ENCODE measurements around the gene PEX7.

Gene PEX7

GRCh38 chr6:136914947-136915346 is 92.6 kb downstream of the PEX7 start:
- in situ Hi-C loops (cut with MboI; ENCODE audit: low pct_unique_long_range_greater_than_20kb, low sequenced_read_pairs, unreplicated experiment) = no loop called here
- no peak for DNase-seq (ENCODE audit: low spot score)

GRCh38 chr6:136918706-136919105 is 96.3 kb downstream of the PEX7 start:
- no peak for TF ChIP-seq CTCF (IDR thresholded peaks at IDR 0.05; ENCODE audit: extremely low read depth, insufficient read depth, missing control alignments)
- DNase-seq (ENCODE audit: low spot score) = no peak
- in situ Hi-C loops (cut with MboI; ENCODE audit: low pct_unique_long_range_greater_than_20kb, low sequenced_read_pairs, unreplicated experiment) = no loop called here

More at GRCh38 chr6:136914947-136915346, 92.6 kb downstream of the PEX7 start:
- no peak for TF ChIP-seq CTCF (IDR thresholded peaks at IDR 0.05; ENCODE audit: extremely low read depth, insufficient read depth, missing control alignments)

- DNase-seq (ENCODE audit: low spot score) = no peak
- in situ Hi-C loops (cut with MboI; ENCODE audit: low pct_unique_long_range_greater_than_20kb, low sequenced_read_pairs, unreplicated experiment) = no loop called here
- no peak for TF ChIP-seq CTCF (IDR thresholded peaks at IDR 0.05; ENCODE audit: extremely low read depth, insufficient read depth, missing control alignments)
These were observed 97.8 kb downstream of the PEX7 start for GRCh38 chr6:136920216-136920615.

- DNase-seq (ENCODE audit: low spot score) = peak; percentile 51
- in situ Hi-C loops (cut with MboI; ENCODE audit: low pct_unique_long_range_greater_than_20kb, low sequenced_read_pairs, unreplicated experiment) = no loop called here
- TF ChIP-seq CTCF (IDR thresholded peaks at IDR 0.05; ENCODE audit: extremely low read depth, insufficient read depth, missing control alignments) = no peak
These were observed 98.4 kb downstream of the PEX7 start for GRCh38 chr6:136920671-136921380.

- in situ Hi-C loops (cut with MboI; ENCODE audit: low pct_unique_long_range_greater_than_20kb, low sequenced_read_pairs, unreplicated experiment) = no loop called here
- peak; percentile 67 for DNase-seq (ENCODE audit: low spot score)
- peak; percentile 16 for TF ChIP-seq CTCF (IDR thresholded peaks at IDR 0.05; ENCODE audit: extremely low read depth, insufficient read depth, missing control alignments)
These were observed 99.1 kb downstream of the PEX7 start for GRCh38 chr6:136921381-136921935.

GRCh38 chr6:136921936-136922684 is 99.7 kb downstream of the PEX7 start, which contains the start of gene SLC35D3:
SLC35D3 (plus strand) TSS chr6:136922301; CDS start chr6:136922429, 128 bp downstream.
- in situ Hi-C loops (cut with MboI; ENCODE audit: low pct_unique_long_range_greater_than_20kb, low sequenced_read_pairs, unreplicated experiment) = no loop called here
- TF ChIP-seq CTCF (IDR thresholded peaks at IDR 0.05; ENCODE audit: extremely low read depth, insufficient read depth, missing control alignments) = no peak
- peak; percentile 72 for DNase-seq (ENCODE audit: low spot score)

Measured in GM13977 (cell line).